Measurements from ENCODE around the gene ATG14. TPM values are rescaled to one million over a fixed set of nuclear protein-coding genes. Genes with fewer than 3 reads are reported as not detected.
"Not testable (repeated sequence)": the region's sequence is repeated elsewhere in the genome, so short reads cannot be mapped to it uniquely, and the experiment has no call there.

The ATG14 gene
- total and polyA plus RNA-seq, 2 donors from 2014 or later: 5.2 to 13.3 TPM

DNA sequence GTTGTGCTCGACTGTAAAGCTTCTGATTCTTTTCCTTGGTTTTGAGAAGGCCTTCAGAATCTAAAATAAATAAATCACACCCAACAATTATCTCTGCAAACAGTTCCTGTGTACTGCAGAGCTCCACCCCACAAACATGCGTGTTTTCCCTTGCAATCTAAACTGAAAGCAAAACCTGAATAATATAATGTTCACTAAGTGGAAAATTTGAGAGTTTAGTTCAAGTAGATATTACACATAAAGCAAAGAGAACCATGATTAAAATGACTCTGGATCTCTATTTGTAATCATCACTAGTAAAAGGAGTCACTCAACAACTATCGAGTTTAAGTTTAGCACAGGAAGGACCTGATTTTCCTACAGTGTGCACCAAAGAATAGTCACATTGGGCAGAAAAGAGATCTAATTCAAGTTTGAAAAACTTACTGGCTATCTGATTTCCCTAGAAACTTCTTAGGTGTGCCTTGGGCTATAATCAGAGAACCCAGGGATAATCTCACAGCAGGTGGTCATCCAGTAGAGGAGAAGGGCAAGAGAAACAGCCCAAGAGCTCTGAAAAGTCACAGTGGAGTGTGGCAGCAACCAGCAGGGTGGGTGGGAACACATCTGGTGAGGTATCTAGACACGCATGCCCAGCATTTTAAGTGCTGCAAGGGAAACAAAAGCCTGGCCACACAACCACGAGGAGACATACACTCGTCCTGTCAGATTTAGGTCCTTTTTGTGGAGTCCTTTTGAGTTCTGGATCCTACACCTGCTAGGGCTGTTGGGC lies 25.4 kb downstream of the ATG14 start:
- H3K4me1 ChIP-seq (ENCODE audit: control insufficient read depth in 2 of 3, insufficient read depth in 2 of 3, low read depth in 1 of 3, low read length in 3 of 3): no peaks in the 10 kb centered on the region
- no peak for FAIRE-seq
- intact Hi-C loops (cut with DNase I): no loop called here

DNA sequence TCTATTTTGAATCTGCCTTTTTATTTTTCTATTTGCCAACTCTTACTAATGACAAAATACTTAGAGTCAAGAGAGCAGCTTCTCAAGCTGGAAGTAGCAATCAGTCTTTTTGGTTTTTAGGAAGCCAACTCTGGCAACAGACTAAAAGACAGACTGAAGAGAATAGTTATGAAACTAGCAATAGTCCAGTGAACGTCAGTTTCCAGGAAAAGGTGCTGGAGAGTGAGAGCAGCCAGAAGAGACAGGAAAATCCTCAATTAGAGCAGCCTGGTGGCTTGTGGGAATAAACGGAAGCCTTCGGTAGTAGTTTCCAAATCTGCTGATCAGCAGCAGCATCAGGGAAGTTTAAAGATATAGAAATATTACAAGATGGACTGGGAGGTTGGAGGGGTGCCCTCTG lies 27.1 kb downstream of the ATG14 start:
- H3K36me3 ChIP-seq (ENCODE audit: control insufficient read depth in 2 of 3, insufficient read depth in 3 of 3, low read length in 3 of 3): peaks cover 4 to 37% (median 13%) of the 10 kb centered on the region in 3 donors
- H3K9ac ChIP-seq (ENCODE audit: low read length in 3 of 3): no peak overlapping the region
- H3K4me1 ChIP-seq (ENCODE audit: control insufficient read depth in 2 of 3, insufficient read depth in 2 of 3, low read depth in 1 of 3, low read length in 3 of 3): no peaks in the 10 kb centered on the region
- no peak for DNase-seq
- H3K9me3 ChIP-seq (ENCODE audit: control insufficient read depth in 2 of 3, insufficient read depth in 1 of 3, low read length in 3 of 3): no peaks in the 10 kb centered on the region
- no peak for FAIRE-seq
- intact Hi-C loops (cut with DNase I): no loop called here
- TF ChIP-seq, protein P1, sequence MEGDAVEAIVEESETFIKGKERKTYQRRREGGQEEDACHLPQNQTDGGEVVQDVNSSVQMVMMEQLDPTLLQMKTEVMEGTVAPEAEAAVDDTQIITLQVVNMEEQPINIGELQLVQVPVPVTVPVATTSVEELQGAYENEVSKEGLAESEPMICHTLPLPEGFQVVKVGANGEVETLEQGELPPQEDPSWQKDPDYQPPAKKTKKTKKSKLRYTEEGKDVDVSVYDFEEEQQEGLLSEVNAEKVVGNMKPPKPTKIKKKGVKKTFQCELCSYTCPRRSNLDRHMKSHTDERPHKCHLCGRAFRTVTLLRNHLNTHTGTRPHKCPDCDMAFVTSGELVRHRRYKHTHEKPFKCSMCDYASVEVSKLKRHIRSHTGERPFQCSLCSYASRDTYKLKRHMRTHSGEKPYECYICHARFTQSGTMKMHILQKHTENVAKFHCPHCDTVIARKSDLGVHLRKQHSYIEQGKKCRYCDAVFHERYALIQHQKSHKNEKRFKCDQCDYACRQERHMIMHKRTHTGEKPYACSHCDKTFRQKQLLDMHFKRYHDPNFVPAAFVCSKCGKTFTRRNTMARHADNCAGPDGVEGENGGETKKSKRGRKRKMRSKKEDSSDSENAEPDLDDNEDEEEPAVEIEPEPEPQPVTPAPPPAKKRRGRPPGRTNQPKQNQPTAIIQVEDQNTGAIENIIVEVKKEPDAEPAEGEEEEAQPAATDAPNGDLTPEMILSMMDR (IDR thresholded peaks at IDR 0.05; ENCODE audit: borderline replicate concordance, extremely low read depth, insufficient read depth): no peak
- no peak overlapping the region for H3K27ac ChIP-seq (ENCODE audit: low read depth in 2 of 2, low read length in 2 of 2)
- no peaks in the 10 kb centered on the region for H3K27me3 ChIP-seq (ENCODE audit: control insufficient read depth, insufficient read depth, low read length)
- no peak overlapping the region for H3K4me3 ChIP-seq (ENCODE audit: low read length in 3 of 3)

More for the DNA sequence above, 25.4 kb downstream of the ATG14 start:
- H3K9ac ChIP-seq (ENCODE audit: low read length in 3 of 3): no peak overlapping the region
- H3K36me3 ChIP-seq (ENCODE audit: control insufficient read depth in 2 of 3, insufficient read depth in 3 of 3, low read length in 3 of 3): peaks cover 2 to 30% (median 5%) of the 10 kb centered on the region in 3 donors
- DNase-seq: no peak
- no peaks in the 10 kb centered on the region for H3K27me3 ChIP-seq (ENCODE audit: control insufficient read depth, insufficient read depth, low read length)
- H3K9me3 ChIP-seq (ENCODE audit: control insufficient read depth in 2 of 3, insufficient read depth in 1 of 3, low read length in 3 of 3): no peaks in the 10 kb centered on the region
- no peak overlapping the region for H3K27ac ChIP-seq (ENCODE audit: low read depth in 2 of 2, low read length in 2 of 2)
- no peak overlapping the region for H3K4me3 ChIP-seq (ENCODE audit: low read length in 3 of 3)
- TF ChIP-seq, protein P1 (IDR thresholded peaks at IDR 0.05; ENCODE audit: borderline replicate concordance, extremely low read depth, insufficient read depth): no peak

GRCh38 chr14:55383541-55384140 lies 28.0 kb downstream of the ATG14 start:
- DNase-seq: no peak
- Histone ChIP-seq H3K36me3 (ENCODE audit: control insufficient read depth in 2 of 3, insufficient read depth in 3 of 3, low read length in 3 of 3) (peaks cover 4 to 29% (median 11%) of the 10 kb centered on the region in 3 donors), H3K9me3 (ENCODE audit: control insufficient read depth in 2 of 3, insufficient read depth in 1 of 3, low read length in 3 of 3) (no peaks in the 10 kb centered on the region), H3K9ac (ENCODE audit: low read length in 3 of 3) (no peak overlapping the region), H3K27me3 (ENCODE audit: control insufficient read depth, insufficient read depth, low read length) (no peaks in the 10 kb centered on the region), H3K4me1 (ENCODE audit: control insufficient read depth in 2 of 3, insufficient read depth in 2 of 3, low read depth in 1 of 3, low read length in 3 of 3) (no peaks in the 10 kb centered on the region), H3K27ac (ENCODE audit: low read depth in 2 of 2, low read length in 2 of 2) (no peak overlapping the region), H3K4me3 (ENCODE audit: low read length in 3 of 3) (no peak overlapping the region)
- intact Hi-C loops (cut with DNase I): no loop called here
- FAIRE-seq: no peak
- TF ChIP-seq, protein P1 (IDR thresholded peaks at IDR 0.05; ENCODE audit: borderline replicate concordance, extremely low read depth, insufficient read depth): no peak

DNA sequence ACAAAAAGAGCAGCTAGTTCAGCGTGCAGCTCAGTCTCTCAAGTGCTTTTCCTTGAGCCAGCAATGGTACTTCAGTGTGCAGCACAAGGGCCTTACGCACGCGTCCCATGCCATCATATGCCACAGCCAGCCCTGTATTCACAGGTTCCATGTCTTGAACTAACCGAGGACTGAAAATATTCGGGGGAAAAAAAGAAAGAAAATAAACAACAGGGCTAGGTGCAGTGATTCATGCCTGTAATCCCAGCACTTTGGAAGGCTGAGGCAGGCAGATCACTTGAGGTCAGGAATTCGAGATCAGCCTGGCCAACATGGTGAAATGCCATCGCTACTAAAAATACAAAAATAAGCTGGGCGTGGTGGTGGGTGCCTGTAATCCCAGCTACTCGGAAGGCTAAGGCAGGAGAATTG lies 28.6 kb downstream of the ATG14 start:
- intact Hi-C loops (cut with DNase I); H3K4me1 ChIP-seq (ENCODE audit: control insufficient read depth in 2 of 3, insufficient read depth in 2 of 3, low read depth in 1 of 3, low read length in 3 of 3); H3K27me3 ChIP-seq (ENCODE audit: control insufficient read depth, insufficient read depth, low read length); H3K9ac ChIP-seq (ENCODE audit: low read length in 3 of 3); H3K4me3 ChIP-seq (ENCODE audit: low read length in 3 of 3); DNase-seq; FAIRE-seq; H3K9me3 ChIP-seq (ENCODE audit: control insufficient read depth in 2 of 3, insufficient read depth in 1 of 3, low read length in 3 of 3); H3K27ac ChIP-seq (ENCODE audit: low read depth in 2 of 2, low read length in 2 of 2): not testable (repeated sequence)
- H3K36me3 ChIP-seq (ENCODE audit: control insufficient read depth in 2 of 3, insufficient read depth in 3 of 3, low read length in 3 of 3): peaks cover 4 to 28% (median 11%) of the 10 kb centered on the region in 3 donors

All from kidney (tissue), 14 donors.